Activated naive CD4-positive, alpha-beta T cell treated with anti-CD3 and anti-CD28 coated beads, Interleukin-2, amount 50 U/mL, for 24 hours (primary cell): ENCODE results near the gene STPG4.
"Not testable (repeated sequence)": the region's sequence is repeated elsewhere in the genome, so short reads cannot be mapped to it uniquely, and the experiment has no call there.

Experiments
- H3K27ac Mint-ChIP-seq: one replicate; pipeline ENCODE4 v1.8.0; 2021; ENCODE audit warnings: mild to moderate bottlenecking, mixed read lengths
- H3K27me3 Mint-ChIP-seq: one replicate; pipeline ENCODE4 v1.8.0; 2021; ENCODE audit warnings: mixed read lengths
- H3K36me3 Mint-ChIP-seq: one replicate; pipeline ENCODE4 v1.8.0; 2021; ENCODE audit warnings: mixed read lengths
- H3K4me1 Mint-ChIP-seq: one replicate; pipeline ENCODE4 v1.8.0; 2021; ENCODE audit warnings: mixed read lengths
- H3K4me3 Mint-ChIP-seq: one replicate; pipeline ENCODE4 v1.8.0; 2021; ENCODE audit warnings: mild to moderate bottlenecking, mixed read lengths
- H3K9me3 Mint-ChIP-seq: one replicate; pipeline ENCODE4 v1.8.0; 2021; ENCODE audit warnings: mixed read lengths

Gene STPG4

DNA sequence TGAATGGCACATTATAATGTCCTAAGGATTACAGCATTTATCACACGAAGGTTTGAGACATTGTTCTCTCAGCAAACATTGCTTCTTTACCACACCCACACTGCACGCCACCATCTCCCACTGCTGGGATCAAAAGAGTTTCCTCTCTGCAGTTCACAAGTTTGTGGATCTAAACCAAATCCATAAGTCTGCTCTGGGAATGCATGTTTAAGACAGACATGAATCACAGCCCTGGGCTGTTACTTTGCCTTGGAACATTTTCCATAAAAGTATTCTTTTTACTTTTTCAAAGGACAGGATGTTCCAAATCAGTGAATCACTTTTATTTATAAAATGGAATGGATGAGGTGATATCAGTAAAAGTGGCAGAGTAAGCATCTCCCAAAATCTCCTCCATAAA, 36.1 kb downstream of the STPG4 start:
- H3K4me3 Mint-ChIP-seq, result no peak overlapping the region
- H3K4me1 Mint-ChIP-seq, result no peaks in the 10 kb centered on the region
- no peaks in the 10 kb centered on the region for H3K36me3 Mint-ChIP-seq
- no peaks in the 10 kb centered on the region for H3K27me3 Mint-ChIP-seq
- no peaks in the 10 kb centered on the region for H3K9me3 Mint-ChIP-seq
- H3K27ac Mint-ChIP-seq, result no peak overlapping the region

DNA sequence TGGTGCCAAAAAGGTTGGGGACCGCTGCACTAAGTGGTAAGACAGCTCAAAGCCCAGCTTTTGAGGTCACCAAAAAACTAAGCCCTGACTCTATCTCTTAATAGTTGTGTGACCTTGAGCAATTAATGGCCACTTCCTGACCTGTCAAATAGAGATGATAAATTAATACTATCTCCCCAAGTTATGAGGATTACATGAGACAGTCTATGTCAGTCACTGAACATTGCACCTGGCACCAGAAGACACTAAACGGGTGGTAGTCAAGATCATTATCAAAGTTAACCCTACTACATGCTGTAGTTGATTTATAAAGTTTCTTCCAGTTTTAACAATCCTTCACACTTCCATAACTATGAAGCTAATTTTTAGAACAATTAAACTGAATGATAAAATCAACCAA, 36.5 kb downstream of the STPG4 start:
- H3K9me3 Mint-ChIP-seq, result no peaks in the 10 kb centered on the region
- no peak overlapping the region for H3K4me3 Mint-ChIP-seq
- no peaks in the 10 kb centered on the region for H3K36me3 Mint-ChIP-seq
- H3K27me3 Mint-ChIP-seq, result no peaks in the 10 kb centered on the region
- H3K4me1 Mint-ChIP-seq, result no peaks in the 10 kb centered on the region
- no peak overlapping the region for H3K27ac Mint-ChIP-seq

DNA sequence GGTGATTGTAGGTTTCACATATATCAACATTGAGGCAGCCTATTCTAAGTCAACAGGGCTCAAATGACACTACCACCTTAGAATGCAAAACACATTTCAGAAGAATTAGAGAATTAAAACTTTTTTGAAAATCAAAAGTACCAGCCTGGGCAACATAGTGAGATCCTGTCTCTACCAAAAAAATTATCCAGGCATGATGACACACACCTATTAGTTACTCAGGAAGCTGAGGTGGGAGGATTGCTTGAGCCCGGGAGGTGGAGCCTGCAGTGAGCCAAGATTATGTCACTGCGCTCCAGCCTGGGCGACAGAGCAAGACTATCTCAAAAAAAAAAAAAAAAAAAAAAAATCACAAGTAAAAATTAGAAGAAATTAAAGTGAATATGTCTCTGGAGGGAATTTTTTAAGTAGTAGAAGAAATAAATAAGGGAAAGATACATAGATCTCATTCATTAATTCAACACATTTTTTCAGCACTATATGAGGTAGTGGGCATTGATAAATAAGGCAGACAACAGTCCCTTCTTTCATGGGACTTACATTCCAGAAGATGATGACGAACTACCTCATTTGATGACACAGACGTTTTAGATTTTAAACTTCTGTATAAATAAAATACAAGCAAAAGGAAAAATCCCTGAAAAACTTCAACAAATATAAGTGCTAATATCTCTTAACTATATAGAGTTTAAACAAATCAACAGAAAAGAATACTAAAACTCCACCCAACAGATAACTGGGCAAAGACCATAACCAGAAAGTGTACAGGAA, 42.3 kb downstream of the STPG4 start:
- Mint-ChIP-seq H3K4me3 (no peak overlapping the region), H3K27ac (no peak overlapping the region), H3K9me3 (no peaks in the 10 kb centered on the region), H3K36me3 (no peaks in the 10 kb centered on the region), H3K4me1 (no peaks in the 10 kb centered on the region), H3K27me3 (no peaks in the 10 kb centered on the region)

DNA sequence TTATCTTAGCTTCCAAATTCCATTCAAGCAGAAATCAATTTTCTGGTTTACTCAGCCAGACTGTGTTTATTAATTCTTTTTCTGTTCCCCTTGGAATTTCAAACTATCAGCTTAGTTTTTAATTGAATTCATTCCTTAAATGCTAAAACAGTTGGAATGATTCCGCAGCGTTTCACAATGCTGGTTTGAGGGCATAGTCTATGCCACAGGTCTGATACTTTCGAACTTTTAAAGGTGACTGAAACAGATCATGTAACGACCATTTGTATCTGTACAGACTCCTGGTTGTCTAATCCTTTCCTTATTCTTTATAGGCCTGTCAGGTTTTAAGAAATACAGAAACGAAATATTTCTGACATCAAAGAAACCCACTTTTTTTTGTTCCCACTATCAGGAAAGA, 45.4 kb downstream of the STPG4 start:
- H3K27ac Mint-ChIP-seq, result no peak overlapping the region
- H3K9me3 Mint-ChIP-seq, result no peaks in the 10 kb centered on the region
- no peak overlapping the region for H3K4me3 Mint-ChIP-seq
- H3K36me3 Mint-ChIP-seq, result no peaks in the 10 kb centered on the region
- no peaks in the 10 kb centered on the region for H3K4me1 Mint-ChIP-seq
- no peaks in the 10 kb centered on the region for H3K27me3 Mint-ChIP-seq

DNA sequence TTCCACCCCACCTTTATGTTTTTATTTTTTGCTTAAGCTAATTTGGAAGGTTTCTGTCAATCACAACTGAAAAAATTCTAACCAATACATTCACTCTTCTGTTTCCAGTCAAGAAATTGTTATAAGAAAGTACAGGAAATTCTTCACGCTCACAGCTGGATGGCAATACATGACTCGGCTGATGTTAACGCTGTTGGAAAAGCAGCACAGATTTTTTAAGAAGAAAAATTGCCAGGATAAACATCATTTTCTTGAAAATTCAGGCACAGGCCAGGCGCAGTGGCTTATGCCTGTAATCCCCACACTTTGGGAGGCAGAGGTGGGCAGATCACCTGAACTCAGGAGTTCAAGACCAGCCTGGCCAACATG, 46.1 kb downstream of the STPG4 start:
- no peaks in the 10 kb centered on the region for H3K36me3 Mint-ChIP-seq
- no peaks in the 10 kb centered on the region for H3K27me3 Mint-ChIP-seq
- no peak overlapping the region for H3K27ac Mint-ChIP-seq
- no peaks in the 10 kb centered on the region for H3K9me3 Mint-ChIP-seq
- H3K4me3 Mint-ChIP-seq, result no peak overlapping the region
- no peaks in the 10 kb centered on the region for H3K4me1 Mint-ChIP-seq

DNA sequence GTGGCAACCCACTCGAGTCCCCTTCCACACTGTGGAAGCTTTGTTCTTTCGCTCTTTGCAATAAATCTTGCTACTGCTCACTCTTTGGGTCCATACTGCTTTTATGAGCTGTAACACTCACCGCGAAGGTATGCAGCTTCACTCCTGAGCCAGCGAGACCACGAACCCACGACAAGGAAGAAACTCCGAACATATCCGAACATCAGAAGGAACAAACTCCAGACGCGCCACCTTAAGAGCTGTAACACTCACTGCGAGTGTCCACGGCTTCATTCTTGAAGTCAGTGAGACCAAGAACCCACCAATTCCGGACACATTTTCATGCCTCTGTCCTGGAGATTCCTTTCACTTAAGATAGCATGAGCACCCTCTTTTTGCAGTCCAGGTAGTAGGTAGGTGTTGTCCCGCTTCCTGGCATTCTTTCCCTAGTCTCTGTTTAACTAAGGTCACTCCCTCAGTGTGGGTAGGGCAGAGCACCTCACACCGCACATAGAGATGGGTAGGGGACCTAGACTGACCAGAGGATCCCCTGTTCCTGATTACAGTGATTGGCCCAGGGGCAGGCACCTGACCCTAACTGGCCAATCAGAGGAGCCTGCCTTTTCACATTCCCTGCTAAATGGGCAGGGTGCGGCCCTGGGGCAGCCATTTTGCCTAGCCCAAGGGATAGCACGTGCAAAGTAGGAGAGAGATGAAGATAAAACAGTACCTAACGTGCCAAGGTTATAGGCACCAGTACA, 46.7 kb downstream of the STPG4 start:
- not testable (repeated sequence) for H3K27me3 Mint-ChIP-seq, H3K4me3 Mint-ChIP-seq, H3K4me1 Mint-ChIP-seq, H3K9me3 Mint-ChIP-seq, H3K36me3 Mint-ChIP-seq, H3K27ac Mint-ChIP-seq

DNA sequence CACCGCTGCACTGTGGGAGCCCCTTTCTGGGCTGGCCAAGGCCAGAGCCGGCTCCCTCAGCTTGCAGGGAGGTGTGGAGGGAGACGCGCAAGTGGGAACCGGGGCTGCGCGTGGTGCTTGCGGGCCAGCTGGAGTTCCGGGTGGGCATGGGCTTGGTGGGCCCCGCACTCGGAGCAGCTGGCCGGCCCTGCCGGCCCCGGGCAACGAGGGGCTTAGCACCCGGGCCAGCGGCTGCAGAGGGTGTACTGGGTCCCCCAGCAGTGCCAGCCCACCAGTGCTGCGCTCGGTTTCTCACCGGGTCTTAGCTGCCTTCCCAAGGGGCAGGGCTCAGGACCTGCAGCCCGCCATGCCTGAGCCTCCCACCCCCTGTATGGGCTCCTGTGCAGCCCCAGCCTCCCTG, 47.9 kb downstream of the STPG4 start:
- not testable (repeated sequence) for H3K4me1 Mint-ChIP-seq, H3K36me3 Mint-ChIP-seq, H3K27me3 Mint-ChIP-seq

DNA sequence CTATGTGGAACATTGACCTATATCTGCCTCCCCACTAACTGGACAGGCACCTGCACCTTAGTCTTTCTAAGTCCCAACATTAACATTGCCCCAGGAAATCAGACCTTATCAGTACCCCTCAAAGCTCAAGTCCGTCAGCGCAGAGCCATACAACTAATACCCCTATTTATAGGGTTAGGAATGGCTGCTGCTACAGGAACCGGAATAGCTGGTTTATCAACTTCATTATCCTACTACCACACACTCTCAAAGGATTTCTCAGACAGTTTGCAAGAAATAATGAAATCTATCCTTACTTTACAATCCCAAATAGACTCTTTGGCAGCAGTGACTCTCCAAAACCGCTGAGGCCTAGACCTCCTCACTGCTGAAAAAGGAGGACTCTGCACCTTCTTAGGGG, 48.9 kb downstream of the STPG4 start:
- H3K4me1 Mint-ChIP-seq, H3K9me3 Mint-ChIP-seq, H3K27me3 Mint-ChIP-seq, H3K27ac Mint-ChIP-seq, H3K4me3 Mint-ChIP-seq, H3K36me3 Mint-ChIP-seq: not testable (repeated sequence)

More for the DNA sequence above, 47.9 kb downstream of the STPG4 start:
- not testable (repeated sequence) for H3K27ac Mint-ChIP-seq, H3K9me3 Mint-ChIP-seq, H3K4me3 Mint-ChIP-seq

DNA sequence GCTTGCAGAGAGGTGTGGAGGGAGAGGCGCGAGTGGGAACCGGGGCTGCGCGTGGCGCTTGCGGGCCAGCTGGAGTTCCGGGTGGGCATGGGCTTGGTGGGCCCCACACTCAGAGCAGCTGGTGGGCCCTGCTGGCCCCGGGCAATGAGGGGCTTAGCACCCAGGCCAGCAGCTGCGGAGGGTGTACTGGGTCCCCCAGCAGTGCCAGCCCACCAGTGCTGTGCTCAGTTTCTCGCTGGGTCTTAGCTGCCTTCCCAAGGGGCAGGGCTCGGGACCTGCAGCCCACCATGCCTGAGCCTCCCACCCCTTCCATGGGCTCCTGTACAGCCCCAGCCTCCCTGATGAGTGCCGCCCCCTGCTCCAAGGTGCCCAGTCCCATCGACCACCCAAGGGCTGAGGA, 55.4 kb downstream of the STPG4 start:
- not testable (repeated sequence) for H3K36me3 Mint-ChIP-seq, H3K27me3 Mint-ChIP-seq, H3K9me3 Mint-ChIP-seq, H3K4me3 Mint-ChIP-seq, H3K4me1 Mint-ChIP-seq, H3K27ac Mint-ChIP-seq

DNA sequence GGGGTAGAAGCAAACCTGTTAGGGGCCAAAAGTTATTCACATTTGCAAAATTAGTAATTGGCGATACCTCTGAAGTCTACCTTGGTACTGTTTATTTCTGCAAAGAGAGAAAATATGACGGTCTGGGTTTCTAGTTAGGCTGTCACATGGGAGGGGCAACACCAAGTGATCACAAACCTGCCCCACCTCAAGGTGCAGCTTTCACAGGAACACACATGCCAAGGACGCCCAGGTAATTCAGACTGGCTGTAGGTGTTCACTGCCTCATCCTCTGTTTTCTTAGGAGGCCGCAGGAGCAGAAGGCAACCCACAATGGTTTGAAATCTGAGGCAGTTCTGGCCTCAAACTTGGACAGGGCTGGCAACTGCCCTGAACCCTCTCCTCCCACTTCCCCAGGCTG, 56.2 kb downstream of the STPG4 start:
- H3K9me3 Mint-ChIP-seq, result no peaks in the 10 kb centered on the region
- no peaks in the 10 kb centered on the region for H3K4me1 Mint-ChIP-seq
- H3K27ac Mint-ChIP-seq, result no peak overlapping the region
- no peak overlapping the region for H3K4me3 Mint-ChIP-seq
- no peaks in the 10 kb centered on the region for H3K36me3 Mint-ChIP-seq
- H3K27me3 Mint-ChIP-seq, result no peaks in the 10 kb centered on the region

DNA sequence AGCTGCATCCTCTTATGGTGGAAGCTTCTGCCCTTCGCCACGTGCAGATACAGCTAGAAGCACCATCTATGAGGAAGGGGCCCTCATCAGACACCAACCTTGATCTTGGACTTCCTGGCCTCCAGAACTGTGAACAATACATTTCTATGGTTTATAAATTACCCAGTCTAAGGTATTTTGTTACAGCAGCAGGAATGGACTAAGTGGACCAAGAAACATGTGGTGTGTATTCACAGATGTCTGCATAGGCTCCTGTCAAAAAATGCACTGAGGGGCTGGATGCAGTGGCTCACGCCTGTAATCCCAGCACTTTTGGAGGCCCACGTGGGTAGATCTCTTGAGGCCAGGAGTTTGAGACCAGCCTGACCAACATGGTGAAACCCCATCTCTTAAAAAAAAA, 57.5 kb downstream of the STPG4 start:
- H3K27ac Mint-ChIP-seq, result no peak overlapping the region
- no peak overlapping the region for H3K4me3 Mint-ChIP-seq
- H3K36me3 Mint-ChIP-seq, result no peaks in the 10 kb centered on the region
- no peaks in the 10 kb centered on the region for H3K4me1 Mint-ChIP-seq
- no peaks in the 10 kb centered on the region for H3K9me3 Mint-ChIP-seq
- no peaks in the 10 kb centered on the region for H3K27me3 Mint-ChIP-seq

DNA sequence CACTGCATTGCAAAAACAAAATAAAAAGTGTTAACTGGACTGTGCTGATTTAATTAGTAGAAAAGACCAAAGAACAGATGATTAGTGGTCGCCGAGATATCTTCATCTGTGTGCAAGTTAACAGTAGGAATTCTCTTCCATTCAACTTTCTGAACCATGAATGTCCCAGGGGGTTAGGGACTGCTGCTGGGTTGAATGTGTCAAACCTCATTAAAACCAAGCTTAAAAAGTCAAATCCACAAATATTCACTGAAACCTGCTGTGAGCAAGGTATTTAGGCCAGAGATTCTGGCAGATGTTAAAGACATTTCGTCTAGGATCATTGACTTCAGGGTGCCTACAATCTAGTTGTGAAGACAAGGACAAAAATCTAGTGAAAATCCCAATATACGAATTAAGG, 58.7 kb downstream of the STPG4 start:
- Mint-ChIP-seq H3K36me3 (no peaks in the 10 kb centered on the region), H3K27ac (no peak overlapping the region), H3K27me3 (no peaks in the 10 kb centered on the region), H3K4me1 (no peaks in the 10 kb centered on the region), H3K9me3 (no peaks in the 10 kb centered on the region), H3K4me3 (no peak overlapping the region)

DNA sequence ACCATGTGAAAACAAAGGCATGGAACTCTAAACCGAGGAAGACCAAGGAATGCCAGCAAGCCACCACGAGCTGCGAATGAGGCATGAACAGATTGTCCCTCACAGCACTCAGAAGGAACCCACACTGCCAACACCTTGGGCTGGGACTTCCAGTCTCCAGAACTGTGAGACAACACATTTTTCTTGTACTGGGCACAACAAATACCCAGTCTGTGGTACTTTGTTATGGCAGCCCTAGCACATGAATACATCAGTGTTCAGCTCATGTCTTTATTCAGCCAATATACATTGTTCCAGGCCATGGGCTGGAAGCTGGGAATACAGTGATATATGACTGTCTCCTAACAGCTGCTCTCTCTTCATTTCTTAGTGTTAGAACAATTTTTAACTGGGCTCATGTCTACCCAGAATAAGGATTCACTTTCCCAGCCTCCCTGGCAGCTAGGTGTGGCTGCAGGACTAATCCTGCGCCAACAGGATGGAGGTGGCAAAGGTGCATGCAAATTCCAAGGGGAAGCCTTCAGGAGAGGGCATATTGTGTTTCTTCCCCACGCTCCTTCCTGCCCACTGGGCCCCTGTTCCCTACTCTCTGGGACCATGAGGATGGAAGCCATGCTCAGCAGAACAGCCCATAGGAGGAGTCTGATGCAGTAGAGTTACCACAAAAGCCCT, 59.6 kb downstream of the STPG4 start:
- Mint-ChIP-seq H3K4me1 (no peaks in the 10 kb centered on the region), H3K36me3 (no peaks in the 10 kb centered on the region), H3K27ac (no peak overlapping the region), H3K9me3 (no peaks in the 10 kb centered on the region), H3K27me3 (no peaks in the 10 kb centered on the region), H3K4me3 (no peak overlapping the region)

DNA sequence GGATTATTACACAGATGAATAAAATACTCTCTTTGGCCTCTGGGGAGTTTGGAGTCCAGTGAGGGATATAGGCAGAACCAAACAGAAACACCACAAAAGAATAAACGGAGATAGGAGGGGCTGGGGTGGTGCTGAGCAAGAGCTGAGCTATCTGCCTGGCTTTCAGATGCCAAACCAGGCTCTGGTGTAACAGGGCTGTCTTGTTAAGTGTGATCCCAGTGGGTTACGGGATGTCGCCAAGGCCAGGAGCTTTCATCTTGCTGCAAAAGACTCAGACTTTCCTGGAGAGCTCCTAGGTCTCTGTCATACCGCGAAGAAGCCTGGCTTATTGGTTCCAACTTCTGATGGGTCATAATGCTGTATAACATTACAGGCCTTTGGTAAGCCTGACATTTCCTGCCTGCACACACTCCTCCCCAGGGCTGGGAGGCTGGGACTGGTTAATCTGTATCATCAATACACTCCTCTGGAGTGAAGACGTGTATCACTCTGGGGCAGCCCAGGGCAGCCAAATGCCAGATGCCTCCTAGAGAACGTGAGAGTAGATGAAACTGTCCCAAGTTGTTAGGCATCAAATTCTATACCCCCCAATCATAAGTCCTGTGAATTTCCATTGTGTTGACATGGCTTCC, 60.5 kb downstream of the STPG4 start:
- no peak overlapping the region for H3K4me3 Mint-ChIP-seq
- H3K36me3 Mint-ChIP-seq, result no peaks in the 10 kb centered on the region
- no peaks in the 10 kb centered on the region for H3K4me1 Mint-ChIP-seq
- no peaks in the 10 kb centered on the region for H3K9me3 Mint-ChIP-seq
- no peak overlapping the region for H3K27ac Mint-ChIP-seq
- H3K27me3 Mint-ChIP-seq, result no peaks in the 10 kb centered on the region

DNA sequence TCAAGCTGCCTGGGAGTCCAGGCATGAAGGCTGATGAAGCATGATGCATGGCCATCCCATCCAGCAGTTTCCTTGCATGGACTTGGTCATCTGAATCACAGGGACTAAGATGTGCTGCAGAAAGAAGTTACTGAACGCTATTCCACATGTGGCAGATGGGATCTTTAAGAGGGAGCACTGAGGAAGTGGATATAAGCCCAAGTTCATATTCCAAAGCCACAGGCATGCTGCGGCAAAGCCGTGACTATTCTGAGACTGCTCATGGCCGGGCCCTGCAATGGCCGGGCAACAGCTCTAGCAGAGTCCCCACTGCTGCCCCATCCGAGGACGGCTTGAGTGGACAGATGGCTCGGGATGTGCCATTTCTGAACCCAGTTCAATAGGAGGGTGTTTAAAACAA, 61.5 kb downstream of the STPG4 start:
- H3K4me3 Mint-ChIP-seq, result no peak overlapping the region
- no peaks in the 10 kb centered on the region for H3K9me3 Mint-ChIP-seq
- H3K27ac Mint-ChIP-seq, result no peak overlapping the region
- H3K4me1 Mint-ChIP-seq, result no peaks in the 10 kb centered on the region
- no peaks in the 10 kb centered on the region for H3K36me3 Mint-ChIP-seq
- H3K27me3 Mint-ChIP-seq, result no peaks in the 10 kb centered on the region

DNA sequence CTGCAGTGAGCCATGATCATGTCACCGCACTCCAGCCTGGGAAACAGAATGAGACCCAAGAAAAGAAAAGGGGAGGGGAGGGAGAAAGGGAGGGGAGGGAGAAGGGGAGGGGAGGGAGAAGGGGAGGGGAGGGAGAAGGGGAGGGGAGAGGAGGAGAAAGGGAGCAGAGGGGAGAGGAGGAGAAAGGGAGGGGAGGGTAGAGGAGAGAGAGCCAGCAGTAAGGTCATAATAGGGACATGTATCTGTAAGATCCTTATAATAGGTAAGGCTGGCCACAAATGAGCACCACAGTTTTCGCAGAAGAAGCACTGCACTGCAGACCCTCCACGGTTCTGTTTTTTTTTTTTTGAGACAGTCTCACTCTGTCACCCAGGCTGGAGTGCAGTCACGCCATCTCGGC, 62.6 kb downstream of the STPG4 start:
- no peaks in the 10 kb centered on the region for H3K9me3 Mint-ChIP-seq
- no peaks in the 10 kb centered on the region for H3K27me3 Mint-ChIP-seq
- no peak overlapping the region for H3K27ac Mint-ChIP-seq
- H3K4me3 Mint-ChIP-seq, result no peak overlapping the region
- H3K4me1 Mint-ChIP-seq, result no peaks in the 10 kb centered on the region
- H3K36me3 Mint-ChIP-seq, result no peaks in the 10 kb centered on the region
